HL-60 (cell line): ENCODE measurements around the gene GRAMD2A.

ENCODE experiments used
- POLR2AphosphoS5 ChIP-seq: IDR thresholded peaks from 2 replicates; pipeline ENCODE4 v1.6.1; 2012; ENCODE audit warnings: low read depth
- TF ChIP-seq, protein P1 (sequence below): IDR thresholded peaks from one replicate; pipeline ENCODE4 v1.5.1; 2011; ENCODE audit warnings: low read length, control low read depth, inconsistent platforms; ENCODE audit not compliant: insufficient read depth

DNA sequence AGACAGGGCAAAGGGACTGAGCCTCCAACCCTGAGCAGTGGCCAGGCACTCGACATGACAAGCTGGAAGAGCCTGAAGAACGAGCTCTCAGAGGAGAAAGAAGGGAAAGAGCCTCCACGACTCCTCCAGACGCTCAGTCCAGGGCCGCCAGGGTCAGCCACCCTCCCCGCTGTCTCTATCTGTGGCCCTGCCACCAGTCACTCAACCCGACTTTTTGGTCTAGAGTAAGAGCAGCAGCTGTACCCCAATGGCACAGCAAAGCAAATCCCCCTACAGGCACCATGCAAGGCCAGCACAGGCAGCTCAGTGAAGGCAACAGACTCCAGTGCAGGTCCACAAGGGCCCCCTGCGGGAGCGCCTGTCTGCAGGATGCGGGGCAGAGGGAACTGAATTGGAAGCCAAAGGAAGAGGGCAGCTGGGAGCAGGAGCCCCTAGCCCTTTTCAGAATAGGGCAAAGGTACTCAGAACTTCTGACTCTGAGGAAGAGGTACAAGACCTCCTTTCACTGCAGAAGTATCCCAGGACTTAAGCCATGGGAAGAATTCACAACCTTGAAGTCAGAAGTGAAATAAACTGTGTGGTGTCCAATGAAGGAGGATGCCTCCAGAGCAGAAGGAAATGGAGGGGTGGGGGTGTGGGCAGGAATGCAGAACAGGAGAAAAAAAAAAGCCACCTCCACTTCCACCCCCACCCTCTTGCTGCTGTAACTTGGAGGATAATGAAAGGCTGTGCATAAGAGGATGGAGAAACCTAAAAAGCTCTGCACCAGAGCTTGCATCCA, 8.5 kb upstream of the GRAMD2A start:
- TF ChIP-seq, protein P1, sequence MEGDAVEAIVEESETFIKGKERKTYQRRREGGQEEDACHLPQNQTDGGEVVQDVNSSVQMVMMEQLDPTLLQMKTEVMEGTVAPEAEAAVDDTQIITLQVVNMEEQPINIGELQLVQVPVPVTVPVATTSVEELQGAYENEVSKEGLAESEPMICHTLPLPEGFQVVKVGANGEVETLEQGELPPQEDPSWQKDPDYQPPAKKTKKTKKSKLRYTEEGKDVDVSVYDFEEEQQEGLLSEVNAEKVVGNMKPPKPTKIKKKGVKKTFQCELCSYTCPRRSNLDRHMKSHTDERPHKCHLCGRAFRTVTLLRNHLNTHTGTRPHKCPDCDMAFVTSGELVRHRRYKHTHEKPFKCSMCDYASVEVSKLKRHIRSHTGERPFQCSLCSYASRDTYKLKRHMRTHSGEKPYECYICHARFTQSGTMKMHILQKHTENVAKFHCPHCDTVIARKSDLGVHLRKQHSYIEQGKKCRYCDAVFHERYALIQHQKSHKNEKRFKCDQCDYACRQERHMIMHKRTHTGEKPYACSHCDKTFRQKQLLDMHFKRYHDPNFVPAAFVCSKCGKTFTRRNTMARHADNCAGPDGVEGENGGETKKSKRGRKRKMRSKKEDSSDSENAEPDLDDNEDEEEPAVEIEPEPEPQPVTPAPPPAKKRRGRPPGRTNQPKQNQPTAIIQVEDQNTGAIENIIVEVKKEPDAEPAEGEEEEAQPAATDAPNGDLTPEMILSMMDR, result no peak
- TF ChIP-seq POLR2AphosphoS5, result no peak
